ENCODE data around the gene C17orf113. TPM values are rescaled to one million over a fixed set of nuclear protein-coding genes. Genes with fewer than 3 reads are reported as not detected.
A peak's percentile ranks its signal among the peaks of the same experiment; 100 is the strongest.

The C17orf113 gene
- total RNA-seq, result 12.9 TPM

GRCh38 chr17:42050393-42051012 lies at the start of gene C17orf113:
TSS of gene C17orf113 (minus strand) at chr17:42050601. CDS start at chr17:42043376, 7,225 bp downstream.
- DNase-seq (ENCODE audit: low read depth in 2 of 3, low spot score in 2 of 3), result peak; percentile 28 to 77 (median 70)

GRCh38 chr17:42098730-42099399 lies 48.5 kb upstream of the C17orf113 start:
- peak in 1 of 3 donors; percentile 15 for DNase-seq (ENCODE audit: low read depth in 2 of 3, low spot score in 2 of 3)

- DNase-seq (ENCODE audit: low read depth in 2 of 3, low spot score in 2 of 3), result peak in 2 of 3 donors; percentile 19 to 52
These were observed 47.6 kb upstream of the C17orf113 start, which contains the start of gene ZNF385C for GRCh38 chr17:42097691-42098631. TSS of gene ZNF385C (minus strand) at chr17:42098473. CDS start at chr17:42063056, 35,417 bp downstream.

GRCh38 chr17:42096360-42097111 lies 46.1 kb upstream of the C17orf113 start:
- no peak for DNase-seq (ENCODE audit: low read depth in 2 of 3, low spot score in 2 of 3)

- DNase-seq (ENCODE audit: low read depth in 2 of 3, low spot score in 2 of 3), result no peak
These were observed 44.1 kb upstream of the C17orf113 start for GRCh38 chr17:42094375-42095069.

GRCh38 chr17:42092939-42093338 lies 42.5 kb upstream of the C17orf113 start:
- no peak for DNase-seq (ENCODE audit: low read depth in 2 of 3, low spot score in 2 of 3)

GRCh38 chr17:42090964-42091790 lies 40.8 kb upstream of the C17orf113 start:
- no peak for DNase-seq (ENCODE audit: low read depth in 2 of 3, low spot score in 2 of 3)

- DNase-seq (ENCODE audit: low read depth in 2 of 3, low spot score in 2 of 3), result no peak
These were observed 38.3 kb upstream of the C17orf113 start for GRCh38 chr17:42088736-42089135.

- DNase-seq (ENCODE audit: low read depth in 2 of 3, low spot score in 2 of 3), result no peak
These were observed 37.6 kb upstream of the C17orf113 start for GRCh38 chr17:42087736-42088705.

GRCh38 chr17:42087042-42087701 lies 36.8 kb upstream of the C17orf113 start:
- DNase-seq (ENCODE audit: low read depth in 2 of 3, low spot score in 2 of 3), result no peak

- no peak for DNase-seq (ENCODE audit: low read depth in 2 of 3, low spot score in 2 of 3)
These were observed 31.2 kb upstream of the C17orf113 start for GRCh38 chr17:42081516-42082129.

GRCh38 chr17:42079541-42079940 lies 29.1 kb upstream of the C17orf113 start:
- no peak for DNase-seq (ENCODE audit: low read depth in 2 of 3, low spot score in 2 of 3)

- DNase-seq (ENCODE audit: low read depth in 2 of 3, low spot score in 2 of 3), result peak in 2 of 3 donors; percentile 23
These were observed 28.1 kb upstream of the C17orf113 start for GRCh38 chr17:42078396-42079043.

- DNase-seq (ENCODE audit: low read depth in 2 of 3, low spot score in 2 of 3), result no peak
These were observed 27.4 kb upstream of the C17orf113 start for GRCh38 chr17:42077755-42078154.

- no peak for DNase-seq (ENCODE audit: low read depth in 2 of 3, low spot score in 2 of 3)
These were observed 26.6 kb upstream of the C17orf113 start for GRCh38 chr17:42076797-42077559.

- no peak for DNase-seq (ENCODE audit: low read depth in 2 of 3, low spot score in 2 of 3)
These were observed 25.4 kb upstream of the C17orf113 start for GRCh38 chr17:42075789-42076188.
